NCI-H2196 (cell line): Measurements from ENCODE around the gene BRK1.
"Not testable (repeated sequence)": the region's sequence is repeated elsewhere in the genome, so short reads cannot be mapped to it uniquely, and the experiment has no call there.

Experiments used
- DNase-seq: peaks from one replicate; lab custom pipeline; 2025; ENCODE audit not compliant: unreplicated experiment; lab: John Stamatoyannopoulos, UW

BRK1 gene

DNA sequence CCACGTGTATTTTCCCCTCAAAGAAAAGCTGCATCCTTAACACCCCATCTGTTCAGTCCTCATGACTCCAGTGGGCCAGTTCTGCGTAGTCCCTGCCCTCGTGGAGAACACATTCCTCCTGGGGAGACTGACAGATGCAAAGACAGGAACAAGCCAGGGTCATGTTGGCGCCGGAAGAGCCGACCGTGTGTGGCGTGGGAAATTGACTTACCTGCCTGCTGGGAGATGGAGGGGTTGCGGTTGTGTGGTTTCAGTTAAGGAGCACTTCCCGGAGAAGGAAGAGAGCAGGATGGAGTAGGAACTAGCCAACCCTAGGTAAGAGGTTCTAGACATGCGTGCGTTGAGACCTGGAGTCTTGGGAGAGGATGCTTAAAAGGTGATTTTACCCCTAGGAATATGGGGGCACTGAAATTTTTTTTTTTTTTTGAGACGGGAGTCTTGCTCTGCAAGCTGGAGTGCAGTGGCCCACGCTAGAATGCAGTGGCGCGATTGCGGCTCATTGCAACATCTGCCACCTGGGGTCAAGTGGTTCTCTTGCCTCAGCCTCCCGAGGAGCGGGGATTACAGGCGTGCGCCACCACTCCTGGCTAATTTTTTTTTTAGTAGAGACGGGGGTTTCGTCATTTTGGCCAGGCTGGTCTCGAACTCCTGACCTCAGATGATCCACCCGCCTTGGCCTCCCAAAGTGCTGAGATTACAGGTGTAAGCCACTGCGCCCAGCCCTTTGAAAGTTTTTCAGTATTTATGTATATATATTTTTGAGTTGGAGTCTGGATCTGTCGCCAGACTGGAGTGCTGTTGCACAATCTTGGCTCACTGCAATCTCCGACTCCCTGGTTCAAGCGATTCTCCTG lies 27.5 kb downstream of the BRK1 start:
- no peak for DNase-seq

DNA sequence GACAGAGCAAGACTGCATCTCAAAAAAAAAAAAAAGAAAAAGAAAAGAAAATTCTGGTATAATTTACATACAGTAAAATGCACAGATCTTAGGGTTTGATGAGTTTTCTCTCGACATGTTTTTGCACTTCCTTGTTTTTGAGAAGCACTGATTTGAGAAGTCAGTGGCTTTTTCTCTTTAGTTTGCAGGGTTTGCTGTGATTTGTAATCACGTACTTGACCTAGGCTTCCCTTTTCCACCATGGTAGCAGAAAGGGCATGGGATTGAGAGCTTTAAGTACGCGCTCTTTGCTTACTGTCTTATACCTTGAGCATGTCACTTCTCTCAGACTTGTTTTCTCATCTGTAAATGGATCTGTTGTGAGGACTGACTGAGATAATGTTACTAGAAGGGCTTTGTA lies 30.2 kb downstream of the BRK1 start:
- DNase-seq = no peak

DNA sequence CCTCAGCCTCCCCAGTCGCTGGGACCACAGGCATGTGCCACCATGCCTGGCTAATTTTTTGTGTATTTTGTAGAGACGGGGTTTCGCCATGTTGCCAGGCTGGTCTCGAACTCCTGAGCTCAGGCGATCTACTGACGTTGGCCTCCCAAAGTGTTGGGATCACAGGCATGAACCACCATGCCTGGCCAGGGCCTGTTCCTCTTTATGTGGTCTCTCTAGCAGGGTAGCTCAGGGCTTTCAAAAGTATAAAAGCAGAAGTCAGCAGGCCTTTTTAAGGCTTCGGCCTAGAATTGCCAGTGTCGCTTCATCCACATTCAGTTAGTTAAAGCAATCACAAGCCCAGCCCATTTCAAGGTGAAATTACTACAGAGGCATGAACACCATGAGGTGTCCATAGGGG lies 33.8 kb downstream of the BRK1 start:
- DNase-seq = no peak

DNA sequence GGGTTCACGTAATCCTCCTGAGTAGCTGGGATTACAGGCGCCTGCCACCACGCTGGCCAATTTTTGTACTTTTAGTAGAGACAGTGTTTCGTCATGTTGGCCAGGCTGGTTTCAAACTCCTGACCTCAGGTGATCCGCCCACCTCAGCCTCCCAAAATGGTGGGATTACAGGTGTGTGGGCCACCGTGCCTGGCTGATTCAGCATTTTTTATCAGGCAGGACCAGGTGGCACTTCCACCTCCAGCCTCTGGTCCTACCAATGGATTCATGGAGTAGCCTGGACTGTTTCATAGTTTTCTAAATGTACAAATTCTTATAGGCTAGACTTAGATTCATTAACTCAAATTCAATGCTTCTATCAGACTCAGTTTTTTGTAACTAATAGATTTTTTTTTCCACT lies 35.5 kb downstream of the BRK1 start:
- DNase-seq = no peak

DNA sequence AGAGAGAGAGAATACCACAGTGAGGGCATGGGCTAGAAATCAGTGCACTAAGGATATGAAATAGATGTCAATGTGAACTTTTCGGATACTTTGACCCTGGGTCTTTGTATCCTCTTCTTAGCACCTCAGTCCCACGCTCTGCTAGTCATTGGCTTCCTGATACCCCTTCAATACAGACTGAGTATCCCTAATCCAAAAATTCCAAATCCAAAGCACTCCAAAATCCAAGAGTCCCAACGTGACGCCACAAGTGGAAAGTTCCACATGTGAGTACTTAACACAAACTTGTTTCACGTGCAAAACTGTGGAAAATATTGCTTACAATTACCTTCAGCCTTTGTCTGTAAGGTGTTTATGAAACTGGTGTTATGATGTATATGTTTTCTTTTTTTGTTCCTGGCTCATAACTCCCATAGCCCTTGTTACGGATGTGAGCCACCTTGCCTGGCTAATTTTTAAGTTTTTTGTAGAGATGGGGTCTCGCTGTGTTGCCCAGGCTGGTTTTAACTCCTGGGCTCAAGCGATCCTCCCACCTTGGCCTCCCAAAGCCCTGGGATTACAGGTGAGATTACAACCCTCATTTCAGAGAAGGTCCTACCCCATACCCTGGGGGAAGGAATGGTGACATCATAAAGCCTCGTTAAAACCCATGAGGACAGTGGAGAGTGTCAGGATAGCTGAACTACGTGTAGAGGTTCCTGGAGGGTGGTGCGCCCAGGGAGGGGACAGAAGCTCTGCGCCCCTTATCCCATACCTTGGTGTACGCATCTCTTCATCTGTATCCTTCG lies 39.1 kb downstream of the BRK1 start:
- DNase-seq = no peak

DNA sequence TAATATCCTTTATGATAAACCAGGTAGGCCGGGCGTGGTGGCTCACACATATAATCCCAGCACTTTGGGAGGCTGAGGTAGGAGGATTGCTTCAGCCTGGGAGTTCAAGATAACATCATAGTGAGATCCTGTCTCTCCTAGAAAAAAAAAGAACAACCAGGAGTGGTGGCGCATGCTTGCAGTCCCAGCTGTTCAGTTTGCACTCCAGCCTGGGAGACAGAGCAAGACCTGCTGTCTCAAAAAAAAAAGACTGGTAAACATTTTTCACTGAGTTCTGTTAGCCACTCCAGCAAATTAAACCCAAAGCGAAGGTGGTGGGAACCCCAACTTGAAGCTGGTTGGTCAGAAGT lies 39.6 kb downstream of the BRK1 start:
- no peak for DNase-seq

DNA sequence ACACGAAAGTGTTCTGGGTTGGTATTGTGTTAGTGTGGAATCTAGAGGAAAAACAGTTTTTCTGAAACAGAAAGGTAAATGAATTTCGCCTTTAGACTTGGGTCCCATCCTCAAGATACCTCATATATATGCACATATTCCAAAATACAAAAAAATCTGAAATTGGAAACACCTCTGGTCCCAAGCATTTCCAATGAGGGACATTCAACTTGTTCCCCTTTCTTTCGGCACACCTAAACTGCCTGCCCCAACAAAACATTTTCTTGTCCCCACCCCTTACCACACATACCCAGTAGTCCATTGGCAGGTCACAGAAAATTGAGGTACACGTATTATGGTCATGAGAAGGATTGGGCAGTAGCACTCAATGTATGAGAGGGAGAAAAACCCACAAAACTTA lies 40.2 kb downstream of the BRK1 start:
- DNase-seq = no peak

DNA sequence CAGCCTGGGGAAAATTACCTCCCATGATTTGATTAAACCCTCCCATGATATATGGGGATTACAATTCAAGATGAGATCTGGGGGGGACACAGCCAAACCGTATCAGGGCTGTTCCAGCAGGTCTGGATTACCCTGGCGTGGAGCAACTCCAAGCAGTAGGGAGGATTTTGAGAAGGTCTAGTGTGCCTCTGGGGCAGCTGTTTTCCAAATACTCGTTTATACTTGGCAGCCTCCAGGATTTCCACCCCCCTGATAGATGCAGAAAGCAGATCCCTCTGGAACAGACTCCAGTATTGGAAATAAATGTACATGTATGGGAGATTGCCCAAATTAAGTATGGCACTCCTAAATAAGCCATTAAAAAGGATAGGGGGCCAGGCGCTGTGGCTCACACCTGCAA lies 41.6 kb downstream of the BRK1 start:
- no peak for DNase-seq

DNA sequence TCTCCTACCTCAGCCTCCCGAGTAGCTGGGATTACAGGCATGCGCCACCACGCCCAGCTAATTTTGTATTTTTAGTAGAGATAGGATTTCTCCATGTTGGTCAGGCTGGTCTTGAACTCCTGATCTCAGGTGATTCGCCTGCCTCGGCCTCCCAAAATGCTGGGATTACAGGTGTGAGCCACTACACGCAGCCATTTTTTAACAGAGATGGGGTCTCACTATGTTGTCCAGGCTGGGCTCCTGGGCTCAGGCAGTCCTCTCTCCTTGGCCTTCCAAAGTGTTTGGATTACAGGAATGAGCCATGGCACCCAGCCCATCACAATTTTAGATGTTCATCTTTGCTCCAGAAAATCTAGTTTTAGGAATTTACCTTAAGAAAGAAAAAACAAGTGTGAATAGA lies 43.1 kb downstream of the BRK1 start:
- DNase-seq = not testable (repeated sequence)

DNA sequence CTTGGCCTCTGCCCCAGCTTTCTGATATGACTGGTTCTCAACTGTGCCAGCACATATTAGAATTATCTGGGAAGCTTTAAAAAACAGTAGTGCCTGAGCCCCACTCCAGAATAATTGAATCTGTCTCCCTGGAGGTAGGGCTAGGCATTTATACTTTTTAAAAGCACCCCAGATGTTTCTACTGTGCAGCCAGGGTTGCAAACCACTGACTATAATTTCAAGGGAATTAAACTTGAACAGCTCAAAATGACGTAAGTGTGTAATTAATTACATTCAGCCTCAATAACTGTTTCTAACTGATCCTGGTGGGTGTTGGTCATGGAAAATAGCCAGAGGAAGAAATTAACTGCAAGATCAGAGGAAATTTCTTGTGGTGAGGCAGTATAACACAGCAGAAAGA lies 44.9 kb downstream of the BRK1 start:
- no peak for DNase-seq

DNA sequence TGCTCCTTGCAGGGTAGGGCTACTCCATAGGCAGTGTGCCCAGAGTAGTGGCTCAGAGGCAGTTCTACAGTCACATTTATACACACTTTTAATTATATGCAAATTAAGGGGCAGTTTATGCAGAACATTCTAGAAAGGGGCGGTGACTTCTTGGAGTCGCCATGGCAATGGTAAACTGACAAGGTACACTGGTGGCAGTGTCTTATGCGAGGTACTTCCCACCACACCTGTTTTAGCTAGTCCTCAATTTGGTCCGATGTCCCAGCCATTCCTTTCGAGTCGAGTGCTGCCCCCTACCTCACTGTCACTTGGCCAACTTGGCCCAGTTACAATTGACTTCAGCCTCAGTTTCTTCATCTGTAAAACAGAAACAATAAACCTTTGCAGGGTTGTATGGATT lies 45.5 kb downstream of the BRK1 start:
- DNase-seq = no peak

DNA sequence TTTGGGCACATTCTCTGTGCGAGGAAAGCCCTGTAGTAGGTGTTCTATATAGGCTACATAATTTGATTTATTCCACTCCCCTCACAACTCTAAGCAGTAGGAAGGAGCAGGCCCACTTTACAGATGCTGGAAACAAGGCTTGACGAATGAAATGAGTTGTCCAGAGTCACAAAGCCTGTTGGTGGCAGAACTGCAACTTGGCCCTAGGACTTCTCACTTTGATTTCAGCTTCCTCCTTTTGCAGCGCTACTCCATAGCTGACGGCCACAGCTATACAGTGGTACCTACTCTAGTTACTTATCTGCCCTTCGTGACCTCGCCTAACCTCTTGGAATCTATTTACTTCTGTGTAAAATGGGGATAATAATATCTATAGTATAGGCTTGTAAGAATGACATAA lies 46.7 kb downstream of the BRK1 start:
- no peak for DNase-seq

DNA sequence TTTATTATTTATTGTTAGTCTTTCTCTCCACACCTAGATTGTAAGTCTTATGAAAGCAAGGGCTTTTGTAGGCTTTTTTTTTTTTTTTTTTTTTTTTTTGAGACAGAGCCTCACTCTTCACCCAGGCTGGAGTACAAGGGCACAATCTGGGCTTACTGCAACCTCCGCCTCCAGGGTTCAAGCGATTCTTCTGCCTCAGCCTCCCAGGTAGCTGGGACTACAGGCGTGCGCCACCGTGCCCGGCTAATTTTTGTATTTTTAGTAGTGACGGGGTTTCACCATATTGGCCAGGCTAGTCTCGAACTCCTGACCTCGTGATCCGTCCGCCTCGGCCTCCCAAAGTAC lies 48.7 kb downstream of the BRK1 start:
- DNase-seq = not testable (repeated sequence)

DNA sequence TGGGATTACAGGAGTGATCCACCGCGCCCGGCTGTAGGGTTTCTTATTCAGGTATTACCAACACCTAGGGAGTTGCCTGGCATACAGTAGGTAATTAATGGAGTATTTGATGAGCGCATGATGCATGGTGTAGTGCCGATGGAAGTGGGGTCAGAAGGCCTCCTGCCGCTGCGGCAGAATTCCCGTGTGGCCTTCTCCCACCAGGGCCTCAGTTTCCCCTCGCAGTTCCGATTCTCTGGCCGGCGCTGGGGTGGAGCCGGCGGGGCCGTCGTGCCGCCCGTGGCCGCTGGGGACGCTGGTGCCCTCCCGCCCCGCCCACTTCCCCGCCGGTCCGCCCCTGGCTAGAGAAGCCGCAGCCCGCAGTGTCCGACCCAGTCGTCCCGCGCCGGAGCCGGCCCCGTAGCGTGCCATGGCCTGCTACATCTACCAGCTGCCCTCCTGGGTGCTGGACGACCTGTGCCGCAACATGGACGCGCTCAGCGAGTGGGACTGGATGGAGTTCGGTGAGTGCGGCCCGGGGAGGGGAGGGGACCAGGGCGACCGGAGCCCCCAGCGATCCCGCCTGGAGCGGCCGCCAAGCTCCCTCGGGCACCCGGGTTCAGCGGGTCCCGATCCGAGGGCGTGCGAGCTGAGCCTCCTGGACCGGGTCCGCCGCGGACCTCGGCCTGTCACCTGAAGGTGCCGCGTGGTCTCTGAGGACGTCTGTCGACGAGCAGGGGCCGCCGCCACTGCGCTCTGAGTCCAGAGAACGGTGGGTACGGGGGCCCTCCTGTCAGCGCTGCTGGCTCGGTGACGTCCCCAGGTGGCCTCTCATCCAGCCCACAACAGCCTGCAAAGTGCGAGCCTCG lies 49.3 kb downstream of the BRK1 start, which contains the start of gene IRAK2:
Gene IRAK2 (plus strand): TSS at position 374 of the 848 bp plus-strand sequence. CDS start 36 bp downstream, at position 410.
- DNase-seq = peak; percentile 34

DNA sequence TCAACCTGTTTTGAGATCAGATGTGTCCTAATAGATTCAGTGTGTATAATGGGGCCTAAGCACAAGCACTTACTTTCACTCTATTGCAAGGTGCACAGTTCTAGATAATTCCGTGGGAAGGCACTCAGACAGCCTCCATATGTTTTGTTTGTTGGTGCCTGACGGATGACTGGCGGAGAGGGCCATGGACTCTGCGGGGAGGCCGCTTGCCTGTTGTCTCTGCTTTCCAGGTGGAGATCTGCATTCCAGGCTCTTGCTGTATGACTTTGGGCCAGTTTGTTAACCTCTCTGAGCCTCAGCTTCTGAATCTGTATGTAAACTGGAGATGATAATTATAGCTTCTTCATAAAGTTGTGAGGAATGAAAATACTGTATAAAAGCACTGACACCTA lies 50.7 kb downstream of the BRK1 start:
- no peak for DNase-seq

DNA sequence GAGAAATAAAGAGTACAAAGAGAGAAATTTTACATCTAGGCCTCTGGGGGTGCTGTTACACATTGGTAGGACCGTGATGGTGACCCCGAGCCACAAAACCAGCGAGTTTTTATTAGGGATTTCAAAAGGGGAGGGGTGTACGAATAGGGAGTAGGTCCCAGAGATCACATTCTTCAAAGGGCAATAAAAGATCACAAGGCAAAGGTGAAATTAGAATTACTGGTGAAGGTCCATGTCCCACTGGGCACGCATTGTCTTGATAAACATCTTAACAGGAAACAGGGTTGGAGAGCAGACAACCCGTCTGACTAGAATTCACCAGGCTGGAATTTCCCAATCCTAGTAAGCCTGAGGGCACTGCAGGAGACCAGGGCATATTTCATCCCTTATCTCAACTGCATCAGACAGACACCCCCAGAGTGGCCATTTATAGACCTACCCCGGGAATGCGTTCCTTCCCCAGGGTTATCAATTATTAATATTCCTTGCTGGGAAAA lies 53.6 kb downstream of the BRK1 start:
- DNase-seq = no peak

DNA sequence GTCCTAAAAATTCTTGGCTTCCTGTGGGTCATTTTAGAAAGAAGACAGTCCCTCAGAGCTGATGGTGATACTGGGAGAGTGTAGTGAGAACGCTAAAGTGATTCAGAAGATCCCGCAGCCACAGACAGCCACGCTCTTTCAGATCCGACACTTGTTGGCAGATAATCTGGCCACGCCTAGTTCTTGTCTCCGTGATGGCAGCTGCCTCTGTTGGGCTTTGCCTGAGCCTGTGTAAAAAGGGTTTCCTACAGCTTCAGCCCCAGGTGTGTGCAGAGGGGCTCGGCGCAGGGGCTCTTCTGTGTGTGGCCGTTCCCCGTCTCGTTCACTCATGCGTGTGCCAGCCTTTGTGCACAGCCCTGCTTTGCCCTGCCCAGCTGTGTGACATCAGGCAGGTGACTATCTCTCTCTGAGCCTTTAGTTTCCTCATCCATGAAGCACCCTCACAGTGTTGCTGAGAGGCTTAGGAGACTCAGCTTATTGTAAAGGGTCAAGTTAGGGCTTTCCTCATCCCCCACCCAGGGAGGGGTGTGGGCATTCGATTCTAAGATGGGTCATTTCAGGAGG lies 55.5 kb downstream of the BRK1 start:
- DNase-seq = no peak

DNA sequence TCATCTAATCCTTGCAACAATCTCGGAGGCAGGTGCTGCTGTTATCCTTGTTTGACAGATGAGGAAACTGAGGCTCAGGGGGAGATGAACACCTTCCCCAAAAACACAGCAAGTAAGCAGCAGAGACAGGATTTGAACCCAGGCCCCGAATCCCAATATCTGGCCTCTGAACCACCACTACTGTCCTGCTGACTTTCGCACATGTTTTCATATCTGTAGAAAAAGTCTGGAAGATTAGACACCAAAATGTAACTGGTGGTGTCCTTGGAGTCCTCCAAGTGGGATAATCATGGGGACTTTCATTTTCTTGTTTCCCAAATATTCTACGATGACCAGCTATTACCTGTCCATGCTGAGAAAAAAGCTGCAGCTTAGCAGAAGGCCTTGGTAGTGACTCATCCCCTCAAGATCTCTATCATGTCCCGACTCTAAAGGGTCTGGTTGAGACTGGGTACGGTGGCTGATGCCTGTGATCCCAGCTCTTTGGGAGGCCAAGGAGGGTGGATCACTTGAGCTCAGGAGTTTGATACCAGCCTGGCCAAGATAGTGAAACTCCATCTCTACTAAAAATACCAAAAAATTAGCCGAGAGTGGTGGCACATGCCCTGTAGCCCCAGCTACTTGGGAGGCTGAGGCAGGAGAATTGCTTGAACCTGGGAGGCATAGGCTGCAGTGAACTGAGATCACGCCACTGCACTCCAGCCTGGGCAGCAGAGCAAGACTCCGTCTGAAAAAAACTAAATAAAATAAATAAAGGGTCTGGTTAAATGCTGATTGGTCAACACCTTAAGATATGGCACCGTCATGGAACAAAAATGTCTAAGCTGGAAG lies 57.8 kb downstream of the BRK1 start:
- DNase-seq = no peak

DNA sequence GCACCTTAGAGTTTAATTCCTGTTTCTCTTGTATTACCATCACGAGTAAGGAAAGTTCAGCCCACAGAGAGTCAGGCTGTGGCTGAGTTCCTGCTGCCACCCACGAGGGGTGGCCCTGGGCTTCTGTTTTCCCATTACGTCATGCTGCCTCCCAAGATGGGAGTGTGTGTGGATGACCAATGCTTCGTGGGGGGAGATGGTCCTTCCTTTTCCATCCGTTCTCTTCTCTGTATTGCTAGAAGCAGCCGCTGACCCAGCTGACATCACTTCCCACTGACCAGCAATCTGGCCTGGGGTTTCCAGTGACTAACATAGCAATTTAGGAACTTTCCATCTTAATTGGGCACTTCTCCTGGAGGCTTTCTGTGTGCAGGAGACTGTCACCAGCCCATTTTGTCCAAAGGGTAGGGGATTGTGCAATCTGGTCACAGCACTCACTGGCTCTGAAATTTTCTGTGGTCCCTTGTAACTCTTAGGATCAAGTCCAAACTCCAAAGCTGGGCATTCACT lies 58.5 kb downstream of the BRK1 start:
- DNase-seq = no peak

DNA sequence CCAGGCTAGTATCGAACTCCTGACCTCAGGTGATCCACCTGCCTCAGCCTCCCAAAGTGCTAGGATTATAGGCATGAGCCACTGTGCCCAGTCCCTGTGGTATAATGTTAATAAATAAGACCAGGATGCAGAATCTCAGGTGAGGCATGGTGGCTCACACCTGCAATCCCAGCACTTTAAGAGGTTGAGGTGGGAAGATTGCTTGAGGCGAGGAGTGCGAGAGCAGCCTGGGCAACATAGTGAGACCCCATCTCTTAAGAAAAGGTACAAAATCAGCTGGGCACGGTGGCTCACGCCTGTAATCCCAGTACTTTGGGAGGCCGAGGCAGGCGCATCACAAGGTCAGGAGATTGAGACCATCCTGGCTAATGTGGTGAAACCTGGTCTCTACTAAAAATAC lies 59.9 kb downstream of the BRK1 start:
- DNase-seq = not testable (repeated sequence)
